A549 (cell line): ENCODE results near the gene MAPRE2. TPM values are rescaled to one million over a fixed set of nuclear protein-coding genes. Genes with fewer than 3 reads are reported as not detected.
A peak's percentile ranks its signal among the peaks of the same experiment; 100 is the strongest.

Experiments used
- ATAC-seq, 2 experiments: fragments of 200-7000 bp in 1 of 2; fragments of >200 bp in 1 of 2; cut with Nextera tagmentation in 1 of 2; cut with Tn5 transposase in 1 of 2; 3 replicates each; pipeline versions ENCODE4 v1.8.0 to v1.9.1; 2018 to 2020; ENCODE audit warnings: mild to moderate bottlenecking in 1 of 2, moderate library complexity in 1 of 2
- CTCF ChIA-PET: fragments of 300-600 bp; sonication (Branson Sonifier 250); formaldehyde crosslinking; extraction: SDS; loops from one replicate; lab custom pipeline; 2021; ENCODE audit warnings: antibody characterized with exemption, inconsistent platforms; lab: Yijun Ruan, JAX
- POLR2A ChIA-PET: fragments of 350-600 bp; formaldehyde crosslinking; extraction: SDS; loops from one replicate; lab custom pipeline; 2021; ENCODE audit warnings: antibody characterized with exemption, inconsistent platforms; lab: Yijun Ruan, JAX
- DNase-seq, 2 experiments: peaks; one replicate each; pipeline versions ENCODE4 v3.0.0 to v3.0.0-alpha.2; 2011 to 2016; ENCODE audit warnings: low read depth in 1 of 2, low spot score in 1 of 2
- FAIRE-seq: peaks from 2 replicates; lab custom pipeline; 2011; peaks lifted over from hg19 to GRCh38; lab: Jason Lieb, UNC
- H3K27ac ChIP-seq, 2 experiments: fragments of >200 bp; sonication (Bioruptor Twin); formaldehyde crosslinking; 3 replicates each; pipeline ENCODE4 v1.5.1; 2016 to 2017
- H3K4me1 ChIP-seq: fragments of >200 bp; sonication (Bioruptor Twin); formaldehyde crosslinking; 3 replicates; pipeline ENCODE4 v1.6.1; 2016
- H3K4me2 ChIP-seq: fragments of >200 bp; sonication (Bioruptor Twin); formaldehyde crosslinking; 3 replicates; pipeline ENCODE4 v1.6.1; 2016
- H3K4me3 ChIP-seq: fragments of >200 bp; sonication (Bioruptor Twin); formaldehyde crosslinking; 3 replicates; pipeline ENCODE4 v1.5.1; 2016
- H3K9me3 ChIP-seq: fragments of >200 bp; sonication (Bioruptor Twin); formaldehyde crosslinking; 3 replicates; pipeline ENCODE4 v1.6.1; 2016
- BHLHE40 ChIP-seq: IDR thresholded peaks from 2 replicates; pipeline ENCODE4 v1.6.1; 2012; ENCODE audit warnings: low read depth, low read length, inconsistent platforms
- CBX8 ChIP-seq: fragments of 200-600 bp; sonication (generic); IDR thresholded peaks from 2 replicates; pipeline ENCODE4 v1.6.1; 2016
- CEBPB ChIP-seq, 2 experiments: fragments of >200 bp in 1 of 2; sonication (Bioruptor Twin) in 1 of 2; formaldehyde crosslinking in 1 of 2; IDR thresholded peaks; 2 replicates each; pipeline ENCODE4 v1.6.1; 2012 to 2016
- CHD2 ChIP-seq: fragments of 150-350 bp; IDR thresholded peaks from 2 replicates; pipeline ENCODE4 v1.6.1; 2014; ENCODE audit warnings: low read length; ENCODE audit not compliant: partially characterized antibody
- FOXS1 ChIP-seq: fragments of 250-450 bp; sonication (Bioruptor Pico); IDR thresholded peaks from 2 replicates; pipeline ENCODE4 v1.5.0; 2020; ENCODE audit warnings: mild to moderate bottlenecking, moderate library complexity
- JUN ChIP-seq, 2 experiments: fragments of >200 bp; sonication (Bioruptor Twin); formaldehyde crosslinking; IDR thresholded peaks; 2 replicates in 1 of 2; 3 replicates in 1 of 2; pipeline ENCODE4 v1.6.1; 2016 to 2017
- JUNB ChIP-seq: fragments of >200 bp; sonication (Bioruptor Twin); formaldehyde crosslinking; IDR thresholded peaks from 2 replicates; pipeline ENCODE4 v1.6.1; 2016
- KDM1A ChIP-seq: fragments of 200-600 bp; sonication (generic); IDR thresholded peaks from 2 replicates; pipeline ENCODE4 v1.6.1; 2016; ENCODE audit warnings: low read depth, mild to moderate bottlenecking
- MAZ ChIP-seq: fragments of 150-350 bp; IDR thresholded peaks from 2 replicates; pipeline ENCODE4 v1.6.1; 2014; ENCODE audit warnings: antibody characterized with exemption, low read depth, low read length, borderline replicate concordance
- NPAS2 ChIP-seq: fragments of 250-450 bp; sonication (Bioruptor Pico); IDR thresholded peaks from 2 replicates; pipeline ENCODE4 v1.8.0; 2022; ENCODE audit warnings: mild to moderate bottlenecking, moderate library complexity, borderline replicate concordance
- NR3C1 ChIP-seq: fragments of >200 bp; sonication (Bioruptor Twin); formaldehyde crosslinking; IDR thresholded peaks from 3 replicates; pipeline ENCODE4 v1.6.1; 2017
- PHF8 ChIP-seq: fragments of 200-600 bp; sonication (generic); IDR thresholded peaks from 2 replicates; pipeline ENCODE4 v1.6.1; 2016; ENCODE audit warnings: low read depth, mild to moderate bottlenecking, antibody characterized with exemption, moderate library complexity, borderline replicate concordance
- POLR2AphosphoS2 ChIP-seq: conservative IDR thresholded peaks from 2 replicates; pipeline ENCODE4 v1.6.1; 2012; ENCODE audit warnings: low read length, improper control_type of control experiment, inconsistent platforms
- RFX5 ChIP-seq: fragments of 450-650 bp; IDR thresholded peaks from 2 replicates; pipeline ENCODE4 v1.7.1; 2014; ENCODE audit warnings: antibody characterized with exemption, mild to moderate bottlenecking, moderate library complexity
- RNF2 ChIP-seq: fragments of 200-600 bp; sonication (generic); IDR thresholded peaks from 2 replicates; pipeline ENCODE4 v1.6.1; 2016; ENCODE audit warnings: low read depth, mild to moderate bottlenecking, antibody characterized with exemption, moderate library complexity, borderline replicate concordance
- SMC3 ChIP-seq: fragments of >200 bp; sonication (Bioruptor Twin); formaldehyde crosslinking; IDR thresholded peaks from 3 replicates; pipeline ENCODE4 v1.6.1; 2018; ENCODE audit warnings: inconsistent platforms
- SREBF2 ChIP-seq: fragments of 450-650 bp; IDR thresholded peaks from 2 replicates; pipeline ENCODE4 v1.6.1; 2014; ENCODE audit warnings: mild to moderate bottlenecking, moderate library complexity
- ZNF302 ChIP-seq: fragments of 250-450 bp; sonication (Bioruptor Pico); IDR thresholded peaks from 2 replicates; pipeline ENCODE4 v1.9.0; 2021; ENCODE audit warnings: inconsistent platforms, mild to moderate bottlenecking, moderate library complexity
- WGBS: methylation state at CpG from one replicate; pipeline ENCODE4 v1.1.6; 2017; ENCODE audit errors: missing lambda C conversion rate; 5-methylcytosine and 5-hydroxymethylcytosine counted together
- polyA plus RNA-seq, 4 experiments: library from polyadenylated mRNA; depleted of rRNA in 3 of 4; stranded (reverse); fragments of >200 nt; fragmentation: RNase III in 1 of 4; extraction: RNeasy Plus Mini Kit Qiagen cat#74134 plus additional on column Dnase treatment in 1 of 4; gene quantifications; 2 replicates in 3 of 4; 3 replicates in 1 of 4; pipeline ENCODE4 v1.2.3, GENCODE V29; 2011 to 2017
- TF ChIP-seq, protein P1 (sequence below): fragments of >200 bp; sonication (Bioruptor Twin); formaldehyde crosslinking; IDR thresholded peaks from 3 replicates; pipeline ENCODE4 v1.6.1; 2016
- TF ChIP-seq, protein P2 (sequence below): fragments of 200-600 bp; sonication (generic); IDR thresholded peaks from 2 replicates; pipeline ENCODE4 v1.6.1; 2016; ENCODE audit warnings: antibody characterized with exemption, mild to moderate bottlenecking, moderate library complexity
- TF ChIP-seq, protein P3 (sequence below): fragments of 150-350 bp; IDR thresholded peaks from 2 replicates; pipeline ENCODE4 v1.6.1; 2014; ENCODE audit warnings: low read depth, mild to moderate bottlenecking, low read length
- TF ChIP-seq, protein P4 (sequence below): IDR thresholded peaks from 2 replicates; pipeline ENCODE4 v1.6.1; 2012
- TF ChIP-seq, protein P5 (sequence below): IDR thresholded peaks from 2 replicates; pipeline ENCODE4 v1.6.1; 2012; ENCODE audit warnings: low read depth, borderline replicate concordance

Gene MAPRE2
- polyA plus RNA-seq, 2 of the 4 experiments (the other 2 are of a cell fraction): 11.4 to 59.1 TPM

DNA sequence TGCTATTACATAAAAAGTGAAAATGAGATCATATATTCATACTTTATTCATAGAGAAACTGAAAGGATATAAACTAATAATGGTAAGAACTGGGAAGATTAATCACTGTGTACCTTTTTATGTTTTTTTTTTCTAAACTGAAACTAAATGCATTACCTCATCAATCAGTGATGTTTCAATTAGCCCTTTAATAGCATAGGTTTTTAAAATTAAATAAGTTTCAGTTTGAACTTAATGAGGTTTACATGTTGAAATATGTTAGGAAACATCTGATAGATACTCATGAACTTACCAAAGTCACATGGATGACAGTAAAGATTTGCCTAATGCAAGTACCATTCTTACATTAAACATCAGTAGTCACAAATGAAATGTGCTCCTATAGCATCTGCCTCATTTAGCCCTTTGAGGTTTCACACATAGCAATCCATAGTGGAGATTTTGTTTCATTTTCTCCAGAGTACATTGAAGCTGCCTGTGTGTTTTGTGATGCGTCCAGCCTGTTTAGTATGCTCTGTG is 8.9 kb downstream of the MAPRE2 start:
- no peak for TF ChIP-seq JUN (IDR thresholded peaks at IDR 0.05)
- TF ChIP-seq ZNF302 (CRISPR knock-in tag): no peak
- TF ChIP-seq FOXS1 (CRISPR knock-in tag): no peak
- Histone ChIP-seq H3K9me3 (no peaks in the 10 kb centered on the region), H3K27ac (no peak overlapping the region), H3K4me1 (peaks cover 13% of the 10 kb centered on the region; the same call in 1 of the 3 replicates), H3K4me3 (no peak overlapping the region), H3K4me2 (peak overlapping the region; percentile 9; the same call in 1 of the 3 replicates)
- CTCF ChIA-PET: no interaction called here
- DNase-seq (no peak), FAIRE-seq (no peak), ATAC-seq (no peak)
- 86% methylated on average over 1 of the region's 1 CpG for WGBS
- POLR2A ChIA-PET: no interaction called here

DNA sequence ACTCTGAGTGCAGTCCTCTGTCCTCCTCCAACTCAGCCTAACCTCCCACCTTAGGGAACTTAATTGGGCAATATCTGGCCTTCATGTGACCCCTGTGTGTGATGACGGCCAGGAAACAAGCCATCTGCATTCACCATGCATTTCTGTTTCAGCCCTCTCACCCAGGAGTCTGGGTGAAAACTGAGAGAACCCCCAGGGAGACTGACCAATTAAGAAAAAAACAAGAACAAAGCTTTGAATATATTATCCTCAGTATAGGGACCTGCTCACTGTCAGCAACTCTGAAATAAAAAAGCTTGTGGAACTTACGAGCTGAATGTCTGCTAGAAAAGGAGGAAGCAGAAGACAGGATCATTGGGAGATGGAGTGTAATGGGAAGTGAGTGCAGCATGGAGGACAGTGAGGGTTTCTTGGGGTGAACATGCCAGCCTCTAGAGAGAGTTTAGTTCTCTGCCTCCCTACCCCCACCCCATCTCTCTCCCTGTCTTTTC is 9.5 kb downstream of the MAPRE2 start:
- Histone ChIP-seq H3K4me3 (no peak overlapping the region), H3K4me2 (peak overlapping the region; percentile 9; the same call in 1 of the 3 replicates), H3K4me1 (peaks cover 9% of the 10 kb centered on the region; the same call in 1 of the 3 replicates), H3K27ac (no peak overlapping the region), H3K9me3 (no peaks in the 10 kb centered on the region)
- 66% methylated on average over 2 of the region's 2 CpGs for WGBS
- TF ChIP-seq CHD2 (no peak), NPAS2 (CRISPR knock-in tag) (no peak)
- FAIRE-seq: no peak
- ChIA-PET POLR2A (no interaction called here), CTCF (no interaction called here)
- no peak for ATAC-seq
- DNase-seq: no peak

DNA sequence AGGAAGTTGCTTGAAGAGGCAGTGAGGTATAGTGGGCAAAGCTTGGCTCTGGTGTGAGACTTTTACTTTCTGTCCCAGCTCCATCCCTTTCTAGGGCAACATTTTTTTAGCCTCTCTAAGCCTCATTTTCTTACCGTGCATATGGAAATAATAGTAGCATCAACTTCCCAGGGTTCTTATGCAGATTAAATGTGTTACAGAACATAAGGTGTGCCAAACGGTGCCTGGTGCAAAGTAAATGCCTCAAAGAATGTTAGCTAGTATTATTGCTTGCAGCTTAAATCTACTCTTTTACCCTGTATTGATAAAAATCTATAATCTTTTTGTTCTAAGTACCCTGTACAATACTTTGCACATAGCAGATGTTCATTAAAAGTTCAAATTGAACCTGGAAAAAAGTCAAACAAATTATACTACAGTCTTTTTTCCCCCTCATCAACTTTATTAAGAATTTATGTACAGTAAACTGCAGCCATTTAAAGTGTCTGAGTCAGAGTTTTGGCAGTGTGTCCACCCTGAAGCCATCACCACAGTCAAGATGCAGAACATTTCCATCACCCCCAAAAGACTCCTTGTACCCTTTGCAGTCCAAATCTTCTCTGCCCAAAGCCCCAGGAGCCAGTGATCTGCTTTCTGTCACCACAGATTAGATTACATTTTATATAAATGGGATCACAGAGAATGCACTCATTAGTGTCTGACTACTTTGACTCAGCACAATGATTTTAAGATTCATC is 10.6 kb downstream of the MAPRE2 start:
- H3K4me3 ChIP-seq: no peak overlapping the region
- DNase-seq (no peak), FAIRE-seq (no peak), ATAC-seq (no peak)
- TF ChIP-seq MAZ: no peak
- TF ChIP-seq, protein P1, sequence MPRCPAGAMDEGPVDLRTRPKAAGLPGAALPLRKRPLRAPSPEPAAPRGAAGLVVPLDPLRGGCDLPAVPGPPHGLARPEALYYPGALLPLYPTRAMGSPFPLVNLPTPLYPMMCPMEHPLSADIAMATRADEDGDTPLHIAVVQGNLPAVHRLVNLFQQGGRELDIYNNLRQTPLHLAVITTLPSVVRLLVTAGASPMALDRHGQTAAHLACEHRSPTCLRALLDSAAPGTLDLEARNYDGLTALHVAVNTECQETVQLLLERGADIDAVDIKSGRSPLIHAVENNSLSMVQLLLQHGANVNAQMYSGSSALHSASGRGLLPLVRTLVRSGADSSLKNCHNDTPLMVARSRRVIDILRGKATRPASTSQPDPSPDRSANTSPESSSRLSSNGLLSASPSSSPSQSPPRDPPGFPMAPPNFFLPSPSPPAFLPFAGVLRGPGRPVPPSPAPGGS: no peak
- no peak for TF ChIP-seq KDM1A
- TF ChIP-seq CEBPB (IDR thresholded peaks at IDR 0.05): no peak
- TF ChIP-seq, protein P2, sequence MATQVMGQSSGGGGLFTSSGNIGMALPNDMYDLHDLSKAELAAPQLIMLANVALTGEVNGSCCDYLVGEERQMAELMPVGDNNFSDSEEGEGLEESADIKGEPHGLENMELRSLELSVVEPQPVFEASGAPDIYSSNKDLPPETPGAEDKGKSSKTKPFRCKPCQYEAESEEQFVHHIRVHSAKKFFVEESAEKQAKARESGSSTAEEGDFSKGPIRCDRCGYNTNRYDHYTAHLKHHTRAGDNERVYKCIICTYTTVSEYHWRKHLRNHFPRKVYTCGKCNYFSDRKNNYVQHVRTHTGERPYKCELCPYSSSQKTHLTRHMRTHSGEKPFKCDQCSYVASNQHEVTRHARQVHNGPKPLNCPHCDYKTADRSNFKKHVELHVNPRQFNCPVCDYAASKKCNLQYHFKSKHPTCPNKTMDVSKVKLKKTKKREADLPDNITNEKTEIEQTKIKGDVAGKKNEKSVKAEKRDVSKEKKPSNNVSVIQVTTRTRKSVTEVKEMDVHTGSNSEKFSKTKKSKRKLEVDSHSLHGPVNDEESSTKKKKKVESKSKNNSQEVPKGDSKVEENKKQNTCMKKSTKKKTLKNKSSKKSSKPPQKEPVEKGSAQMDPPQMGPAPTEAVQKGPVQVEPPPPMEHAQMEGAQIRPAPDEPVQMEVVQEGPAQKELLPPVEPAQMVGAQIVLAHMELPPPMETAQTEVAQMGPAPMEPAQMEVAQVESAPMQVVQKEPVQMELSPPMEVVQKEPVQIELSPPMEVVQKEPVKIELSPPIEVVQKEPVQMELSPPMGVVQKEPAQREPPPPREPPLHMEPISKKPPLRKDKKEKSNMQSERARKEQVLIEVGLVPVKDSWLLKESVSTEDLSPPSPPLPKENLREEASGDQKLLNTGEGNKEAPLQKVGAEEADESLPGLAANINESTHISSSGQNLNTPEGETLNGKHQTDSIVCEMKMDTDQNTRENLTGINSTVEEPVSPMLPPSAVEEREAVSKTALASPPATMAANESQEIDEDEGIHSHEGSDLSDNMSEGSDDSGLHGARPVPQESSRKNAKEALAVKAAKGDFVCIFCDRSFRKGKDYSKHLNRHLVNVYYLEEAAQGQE: no peak
- TF ChIP-seq, protein P3, sequence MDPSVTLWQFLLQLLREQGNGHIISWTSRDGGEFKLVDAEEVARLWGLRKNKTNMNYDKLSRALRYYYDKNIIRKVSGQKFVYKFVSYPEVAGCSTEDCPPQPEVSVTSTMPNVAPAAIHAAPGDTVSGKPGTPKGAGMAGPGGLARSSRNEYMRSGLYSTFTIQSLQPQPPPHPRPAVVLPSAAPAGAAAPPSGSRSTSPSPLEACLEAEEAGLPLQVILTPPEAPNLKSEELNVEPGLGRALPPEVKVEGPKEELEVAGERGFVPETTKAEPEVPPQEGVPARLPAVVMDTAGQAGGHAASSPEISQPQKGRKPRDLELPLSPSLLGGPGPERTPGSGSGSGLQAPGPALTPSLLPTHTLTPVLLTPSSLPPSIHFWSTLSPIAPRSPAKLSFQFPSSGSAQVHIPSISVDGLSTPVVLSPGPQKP: no peak
- no peak for TF ChIP-seq RFX5
- TF ChIP-seq, protein P4, sequence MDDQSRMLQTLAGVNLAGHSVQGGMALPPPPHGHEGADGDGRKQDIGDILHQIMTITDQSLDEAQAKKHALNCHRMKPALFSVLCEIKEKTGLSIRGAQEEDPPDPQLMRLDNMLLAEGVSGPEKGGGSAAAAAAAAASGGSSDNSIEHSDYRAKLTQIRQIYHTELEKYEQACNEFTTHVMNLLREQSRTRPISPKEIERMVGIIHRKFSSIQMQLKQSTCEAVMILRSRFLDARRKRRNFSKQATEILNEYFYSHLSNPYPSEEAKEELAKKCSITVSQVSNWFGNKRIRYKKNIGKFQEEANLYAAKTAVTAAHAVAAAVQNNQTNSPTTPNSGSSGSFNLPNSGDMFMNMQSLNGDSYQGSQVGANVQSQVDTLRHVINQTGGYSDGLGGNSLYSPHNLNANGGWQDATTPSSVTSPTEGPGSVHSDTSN: no peak
- no peak for TF ChIP-seq JUNB
- no peak for TF ChIP-seq BHLHE40
- no peak for TF ChIP-seq PHF8
- TF ChIP-seq SREBF2: no peak
- no peak for TF ChIP-seq RNF2
- TF ChIP-seq NPAS2 (CRISPR knock-in tag): no peak
- TF ChIP-seq CBX8: no peak
- no peak for TF ChIP-seq SMC3
- TF ChIP-seq FOXS1 (CRISPR knock-in tag): no peak
- no peak for TF ChIP-seq NR3C1
- no peak for TF ChIP-seq POLR2AphosphoS2
- TF ChIP-seq, protein P5, sequence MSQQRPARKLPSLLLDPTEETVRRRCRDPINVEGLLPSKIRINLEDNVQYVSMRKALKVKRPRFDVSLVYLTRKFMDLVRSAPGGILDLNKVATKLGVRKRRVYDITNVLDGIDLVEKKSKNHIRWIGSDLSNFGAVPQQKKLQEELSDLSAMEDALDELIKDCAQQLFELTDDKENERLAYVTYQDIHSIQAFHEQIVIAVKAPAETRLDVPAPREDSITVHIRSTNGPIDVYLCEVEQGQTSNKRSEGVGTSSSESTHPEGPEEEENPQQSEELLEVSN: no peak
- H3K4me1 ChIP-seq: peaks cover 9% of the 10 kb centered on the region; the same call in 1 of the 3 replicates
- H3K27ac ChIP-seq: no peak overlapping the region
- WGBS: 89% methylated on average over 2 of the region's 2 CpGs
- ChIA-PET POLR2A (no interaction called here), CTCF (no interaction called here)
- H3K9me3 ChIP-seq: no peaks in the 10 kb centered on the region
- H3K4me2 ChIP-seq: no peak overlapping the region
